DMS 273 (cell line): Measurements from ENCODE around the gene ATG7.
"Not testable (repeated sequence)": the region's sequence is repeated elsewhere in the genome, so short reads cannot be mapped to it uniquely, and the experiment has no call there.

Experiments
- DNase-seq: peaks from one replicate; lab custom pipeline; 2025; ENCODE audit not compliant: unreplicated experiment; lab: John Stamatoyannopoulos, UW

Gene ATG7

GRCh38 chr3:11498177-11498576, 226.0 kb downstream of the ATG7 start:
- no peak for DNase-seq

GRCh38 chr3:11498646-11499045, 226.4 kb downstream of the ATG7 start:
- peak; percentile 66 for DNase-seq

GRCh38 chr3:11499144-11499543, 226.9 kb downstream of the ATG7 start:
- peak; percentile 37 for DNase-seq

- not testable (repeated sequence) for DNase-seq
Observed at GRCh38 chr3:11502413-11502812, 230.2 kb downstream of the ATG7 start.

- peak; percentile 13 for DNase-seq
Observed at GRCh38 chr3:11507719-11508118, 235.5 kb downstream of the ATG7 start.

GRCh38 chr3:11508346-11509172, 236.4 kb downstream of the ATG7 start:
- peak; percentile 33 for DNase-seq

- DNase-seq: peak; percentile 89
Observed at GRCh38 chr3:11509173-11510000, 237.2 kb downstream of the ATG7 start.

- peak; percentile 66 for DNase-seq
Observed at GRCh38 chr3:11510001-11510340, 237.8 kb downstream of the ATG7 start.

GRCh38 chr3:11510356-11510755, 238.2 kb downstream of the ATG7 start:
- DNase-seq: no peak

GRCh38 chr3:11511606-11512005, 239.4 kb downstream of the ATG7 start:
- DNase-seq: not testable (repeated sequence)

- not testable (repeated sequence) for DNase-seq
Observed at GRCh38 chr3:11513125-11513816, 241.1 kb downstream of the ATG7 start.

- DNase-seq: no peak
Observed at GRCh38 chr3:11513817-11514135, 241.6 kb downstream of the ATG7 start.

GRCh38 chr3:11514191-11514821, 242.1 kb downstream of the ATG7 start:
- no peak for DNase-seq

GRCh38 chr3:11517601-11518000, 245.4 kb downstream of the ATG7 start:
- DNase-seq: no peak

GRCh38 chr3:11521167-11521566, 249.0 kb downstream of the ATG7 start:
- no peak for DNase-seq

- no peak for DNase-seq
Observed at GRCh38 chr3:11522398-11522715, 250.2 kb downstream of the ATG7 start.

GRCh38 chr3:11522953-11523571, 250.9 kb downstream of the ATG7 start:
- DNase-seq: no peak

GRCh38 chr3:11523572-11524101, 251.4 kb downstream of the ATG7 start:
- no peak for DNase-seq

- not testable (repeated sequence) for DNase-seq
Observed at GRCh38 chr3:11526121-11526520, 253.9 kb downstream of the ATG7 start.

GRCh38 chr3:11529281-11529680, 257.1 kb downstream of the ATG7 start:
- DNase-seq: no peak
